ENCODE data around the gene MORN4.

The MORN4 gene

DNA sequence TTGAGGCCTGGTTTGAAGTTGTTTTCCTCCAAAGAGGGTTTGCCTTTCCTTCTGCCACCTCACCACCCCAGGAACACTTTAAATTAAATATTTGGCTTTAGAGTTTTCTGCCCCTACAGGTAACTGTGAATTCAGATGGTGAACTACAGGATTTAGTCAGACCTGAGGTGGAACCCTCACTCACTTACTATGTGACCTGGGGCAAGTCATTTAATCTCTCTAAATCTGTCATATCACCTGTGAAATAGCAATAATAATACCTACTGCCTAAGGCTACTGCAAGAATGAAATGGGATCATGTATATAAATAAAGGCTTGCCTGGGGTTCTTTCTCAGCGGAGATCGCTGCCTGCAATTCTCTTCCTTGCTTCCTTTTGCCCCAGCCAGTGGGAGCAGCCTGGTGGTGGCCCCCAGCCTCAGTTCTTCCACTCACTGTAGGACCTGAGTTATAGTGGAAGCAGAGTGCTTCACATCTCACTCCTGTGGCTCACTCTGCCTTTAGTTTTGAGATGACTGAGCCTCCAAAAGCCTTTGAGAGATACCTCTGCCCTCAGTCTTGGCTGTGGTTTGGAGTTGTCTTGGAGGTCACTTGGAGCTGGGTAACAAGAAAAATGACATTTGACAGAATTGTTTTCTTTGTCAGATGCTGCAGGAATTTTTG, 66.8 kb downstream of the MORN4 start:
- TF ChIP-seq CTCF (conservative IDR thresholded peaks at IDR 0.05; ENCODE audit: low read depth, low read length): no peak
- DNase-seq (ENCODE audit: low read depth): no peak
- no peak overlapping the region for H3K4me3 ChIP-seq (ENCODE audit: low read length)

- DNase-seq (ENCODE audit: low read depth): no peak
- no peak for TF ChIP-seq CTCF (conservative IDR thresholded peaks at IDR 0.05; ENCODE audit: low read depth, low read length)
- no peak overlapping the region for H3K4me3 ChIP-seq (ENCODE audit: low read length)
Measured at GRCh38 chr10:97564776-97565175, 68.5 kb downstream of the MORN4 start.

All from retinal pigment epithelial cell (primary cell).